ENCODE results near the gene CCDC110. TPM values are rescaled to one million over a fixed set of nuclear protein-coding genes. Genes with fewer than 3 reads are reported as not detected.

The CCDC110 gene
- polyA plus RNA-seq, 1 donor (not counting 4 experiments of a cell fraction or from before 2014, with no cell fraction given), result not detected

- Histone ChIP-seq H3K4me3 (ENCODE audit: control insufficient read depth in 2 of 3, extremely low read depth in 1 of 3, insufficient read depth in 2 of 3, low read depth in 1 of 3, low read length in 3 of 3) (peak within 1 kb of the TSS; percentile 94 to 98 (median 94)), H3K9me3 (ENCODE audit: control insufficient read depth, low read depth, low read length) (no peaks in the 10 kb centered on the region), H3K79me2 (ENCODE audit: control insufficient read depth, insufficient read depth, low read length) (peaks cover 13% of the 10 kb centered on the region), H3K9me1 (ENCODE audit: control insufficient read depth, extremely low read depth, insufficient read depth, low read length) (no peaks in the 10 kb centered on the region), H3K4me2 (ENCODE audit: control insufficient read depth, extremely low read depth, insufficient read depth, low read depth, low read length) (peak within 1 kb of the TSS; percentile 88), H3K4me1 (ENCODE audit: control insufficient read depth, extremely low read depth, insufficient read depth, low read length) (peaks cover 6% of the 10 kb centered on the region), H4K20me1 (ENCODE audit: control insufficient read depth, extremely low read depth, insufficient read depth, low read length) (no peaks in the 10 kb centered on the region), H3K27ac (ENCODE audit: control insufficient read depth, insufficient read depth, low read length) (peak within 1 kb of the TSS; percentile 100), H3K27me3 (ENCODE audit: control insufficient read depth, extremely low read depth, insufficient read depth, low read length) (no peaks in the 10 kb centered on the region), H3K36me3 (ENCODE audit: control insufficient read depth in 2 of 2, extremely low read depth in 1 of 2, insufficient read depth in 2 of 2, low read length in 2 of 2) (no peaks in the 10 kb centered on the region), H2AFZ (ENCODE audit: control insufficient read depth, low read length) (peak within 1 kb of the TSS; percentile 99), H3K9ac (ENCODE audit: control insufficient read depth, extremely low read depth, insufficient read depth, low read length) (peak within 1 kb of the TSS; percentile 98)
- dilution Hi-C loops (cut with MboI; ENCODE audit: extremely low pct_ligation_motif_present, low sequenced_read_pairs), result no loop called here
- TF ChIP-seq CTCF (optimal IDR thresholded peaks at IDR 0.05 in 1 of 3, IDR thresholded peaks at IDR 0.05 in 1 of 3, conservative IDR thresholded peaks at IDR 0.05 in 1 of 3; ENCODE audit: extremely low read depth in 1 of 3, insufficient read depth in 2 of 3, low read length in 3 of 3), result peak in 1 of 3 experiments; percentile 47
- no peak for TF ChIP-seq EZH2 (IDR thresholded peaks at IDR 0.05; ENCODE audit: low read length)
- FAIRE-seq, result peak; percentile 84
- DNase-seq (ENCODE audit: low read depth, low spot score), result peak; percentile 41
Measured at GRCh38 chr4:185425647-185426352, 45.7 kb downstream of the CCDC110 start, which contains the start of gene UFSP2. TSS of gene UFSP2 (minus strand) at chr4:185425964. CDS start at chr4:185425868, 96 bp downstream.

- Histone ChIP-seq H3K9ac (ENCODE audit: control insufficient read depth, extremely low read depth, insufficient read depth, low read length) (peak overlapping the region; percentile 98), H3K4me3 (ENCODE audit: control insufficient read depth in 2 of 3, extremely low read depth in 1 of 3, insufficient read depth in 2 of 3, low read depth in 1 of 3, low read length in 3 of 3) (peak overlapping the region; percentile 94 to 98 (median 94)), H3K36me3 (ENCODE audit: control insufficient read depth in 2 of 2, extremely low read depth in 1 of 2, insufficient read depth in 2 of 2, low read length in 2 of 2) (no peaks in the 10 kb centered on the region), H3K9me3 (ENCODE audit: control insufficient read depth, low read depth, low read length) (no peaks in the 10 kb centered on the region), H3K4me2 (ENCODE audit: control insufficient read depth, extremely low read depth, insufficient read depth, low read depth, low read length) (peak overlapping the region; percentile 88), H3K27me3 (ENCODE audit: control insufficient read depth, extremely low read depth, insufficient read depth, low read length) (no peaks in the 10 kb centered on the region), H3K79me2 (ENCODE audit: control insufficient read depth, insufficient read depth, low read length) (peaks cover 13% of the 10 kb centered on the region), H2AFZ (ENCODE audit: control insufficient read depth, low read length) (peak overlapping the region; percentile 99), H3K9me1 (ENCODE audit: control insufficient read depth, extremely low read depth, insufficient read depth, low read length) (no peaks in the 10 kb centered on the region), H3K27ac (ENCODE audit: control insufficient read depth, insufficient read depth, low read length) (peak overlapping the region; percentile 100), H3K4me1 (ENCODE audit: control insufficient read depth, extremely low read depth, insufficient read depth, low read length) (peaks cover 6% of the 10 kb centered on the region), H4K20me1 (ENCODE audit: control insufficient read depth, extremely low read depth, insufficient read depth, low read length) (no peaks in the 10 kb centered on the region)
- dilution Hi-C loops (cut with MboI; ENCODE audit: extremely low pct_ligation_motif_present, low sequenced_read_pairs), result no loop called here
- peak; percentile 13 for FAIRE-seq
- no peak for TF ChIP-seq EZH2 (IDR thresholded peaks at IDR 0.05; ENCODE audit: low read length)
- no peak for TF ChIP-seq CTCF (optimal IDR thresholded peaks at IDR 0.05 in 1 of 3, IDR thresholded peaks at IDR 0.05 in 1 of 3, conservative IDR thresholded peaks at IDR 0.05 in 1 of 3; ENCODE audit: extremely low read depth in 1 of 3, insufficient read depth in 2 of 3, low read length in 3 of 3)
- no peak for DNase-seq (ENCODE audit: low read depth, low spot score)
Measured at GRCh38 chr4:185424905-185425646, 46.5 kb downstream of the CCDC110 start.
